ENCODE data around the gene RAP1A.
"Not testable (repeated sequence)": the region's sequence is repeated elsewhere in the genome, so short reads cannot be mapped to it uniquely, and the experiment has no call there.

The RAP1A gene

GRCh38 chr1:111602302-111602701 lies 17.3 kb upstream of the RAP1A start:
- no peak for TF ChIP-seq EZH2 (IDR thresholded peaks at IDR 0.05)
- TF ChIP-seq FOXP2 (optimal IDR thresholded peaks at IDR 0.05; ENCODE audit: control extremely low read depth, extremely low read length, insufficient read depth) = no peak
- TF ChIP-seq POLR2AphosphoS5 (IDR thresholded peaks at IDR 0.05; ENCODE audit: borderline replicate concordance, low read depth, low read length) = no peak
- no peak overlapping the region for H3K27ac ChIP-seq
- no peaks in the 10 kb centered on the region for H3K36me3 ChIP-seq (ENCODE audit: insufficient read depth, low read length)
- no peak overlapping the region for H3K4me3 ChIP-seq
- no peaks in the 10 kb centered on the region for H3K9me3 ChIP-seq (ENCODE audit: low read depth, low read length)
- no peak for DNase-seq (ENCODE audit: low read depth, low spot score)
- H3K9ac ChIP-seq (ENCODE audit: insufficient read length) = no peak overlapping the region

- Histone ChIP-seq H3K36me3 (ENCODE audit: insufficient read depth, low read length) (no peaks in the 10 kb centered on the region), H3K4me3 (no peak overlapping the region), H3K27ac (no peak overlapping the region), H3K9me3 (ENCODE audit: low read depth, low read length) (no peaks in the 10 kb centered on the region), H3K9ac (ENCODE audit: insufficient read length) (no peak overlapping the region)
- no peak for DNase-seq (ENCODE audit: low read depth, low spot score)
- TF ChIP-seq EZH2 (IDR thresholded peaks at IDR 0.05) = no peak
- no peak for TF ChIP-seq FOXP2 (optimal IDR thresholded peaks at IDR 0.05; ENCODE audit: control extremely low read depth, extremely low read length, insufficient read depth)
- TF ChIP-seq POLR2AphosphoS5 (IDR thresholded peaks at IDR 0.05; ENCODE audit: borderline replicate concordance, low read depth, low read length) = no peak
Measured at GRCh38 chr1:111602974-111603373, 16.6 kb upstream of the RAP1A start.

- no peak overlapping the region for H3K9ac ChIP-seq (ENCODE audit: insufficient read length)
- peak; percentile 42 for DNase-seq (ENCODE audit: low read depth, low spot score)
- H3K36me3 ChIP-seq (ENCODE audit: insufficient read depth, low read length) = no peaks in the 10 kb centered on the region
- H3K27ac ChIP-seq = no peak overlapping the region
- no peak for TF ChIP-seq EZH2 (IDR thresholded peaks at IDR 0.05)
- TF ChIP-seq FOXP2 (optimal IDR thresholded peaks at IDR 0.05; ENCODE audit: control extremely low read depth, extremely low read length, insufficient read depth) = no peak
- TF ChIP-seq POLR2AphosphoS5 (IDR thresholded peaks at IDR 0.05; ENCODE audit: borderline replicate concordance, low read depth, low read length) = no peak
- no peaks in the 10 kb centered on the region for H3K9me3 ChIP-seq (ENCODE audit: low read depth, low read length)
- H3K4me3 ChIP-seq = no peak overlapping the region
Measured at GRCh38 chr1:111603979-111604378, 15.6 kb upstream of the RAP1A start.

- TF ChIP-seq EZH2 (IDR thresholded peaks at IDR 0.05) (no peak), POLR2AphosphoS5 (IDR thresholded peaks at IDR 0.05; ENCODE audit: borderline replicate concordance, low read depth, low read length) (no peak), FOXP2 (optimal IDR thresholded peaks at IDR 0.05; ENCODE audit: control extremely low read depth, extremely low read length, insufficient read depth) (no peak)
- DNase-seq (ENCODE audit: low read depth, low spot score) = no peak
- no peaks in the 10 kb centered on the region for H3K36me3 ChIP-seq (ENCODE audit: insufficient read depth, low read length)
- H3K4me3 ChIP-seq = no peak overlapping the region
- no peaks in the 10 kb centered on the region for H3K9me3 ChIP-seq (ENCODE audit: low read depth, low read length)
- H3K27ac ChIP-seq = no peak overlapping the region
- no peak overlapping the region for H3K9ac ChIP-seq (ENCODE audit: insufficient read length)
Measured at GRCh38 chr1:111604931-111605330, 14.7 kb upstream of the RAP1A start.

- Histone ChIP-seq H3K9me3 (ENCODE audit: low read depth, low read length) (no peaks in the 10 kb centered on the region), H3K9ac (ENCODE audit: insufficient read length) (no peak overlapping the region), H3K4me3 (no peak overlapping the region), H3K36me3 (ENCODE audit: insufficient read depth, low read length) (no peaks in the 10 kb centered on the region), H3K27ac (no peak overlapping the region)
- TF ChIP-seq EZH2 (IDR thresholded peaks at IDR 0.05) = no peak
- TF ChIP-seq FOXP2 (optimal IDR thresholded peaks at IDR 0.05; ENCODE audit: control extremely low read depth, extremely low read length, insufficient read depth) = no peak
- TF ChIP-seq POLR2AphosphoS5 (IDR thresholded peaks at IDR 0.05; ENCODE audit: borderline replicate concordance, low read depth, low read length) = no peak
- no peak for DNase-seq (ENCODE audit: low read depth, low spot score)
Measured at GRCh38 chr1:111605576-111605975, 14.0 kb upstream of the RAP1A start.

- not testable (repeated sequence) for H3K4me3 ChIP-seq; H3K27ac ChIP-seq; H3K9ac ChIP-seq (ENCODE audit: insufficient read length); H3K9me3 ChIP-seq (ENCODE audit: low read depth, low read length); DNase-seq (ENCODE audit: low read depth, low spot score); H3K36me3 ChIP-seq (ENCODE audit: insufficient read depth, low read length)
Measured at GRCh38 chr1:111606457-111607215, 13.0 kb upstream of the RAP1A start.

- not testable (repeated sequence) for H3K36me3 ChIP-seq (ENCODE audit: insufficient read depth, low read length); DNase-seq (ENCODE audit: low read depth, low spot score); H3K4me3 ChIP-seq; H3K27ac ChIP-seq; H3K9ac ChIP-seq (ENCODE audit: insufficient read length); H3K9me3 ChIP-seq (ENCODE audit: low read depth, low read length)
Measured at GRCh38 chr1:111608528-111608927, 11.1 kb upstream of the RAP1A start.

- no peak for DNase-seq (ENCODE audit: low read depth, low spot score)
- H3K36me3 ChIP-seq (ENCODE audit: insufficient read depth, low read length) = no peaks in the 10 kb centered on the region
- TF ChIP-seq POLR2AphosphoS5 (IDR thresholded peaks at IDR 0.05; ENCODE audit: borderline replicate concordance, low read depth, low read length) = no peak
- TF ChIP-seq FOXP2 (optimal IDR thresholded peaks at IDR 0.05; ENCODE audit: control extremely low read depth, extremely low read length, insufficient read depth) = no peak
- TF ChIP-seq EZH2 (IDR thresholded peaks at IDR 0.05) = no peak
- no peak overlapping the region for H3K27ac ChIP-seq
- H3K9ac ChIP-seq (ENCODE audit: insufficient read length) = no peak overlapping the region
- no peak overlapping the region for H3K4me3 ChIP-seq
- H3K9me3 ChIP-seq (ENCODE audit: low read depth, low read length) = no peaks in the 10 kb centered on the region
Measured at GRCh38 chr1:111611986-111612385, 7.6 kb upstream of the RAP1A start.
